ENCODE data around the gene DYSF. TPM values are rescaled to one million over a fixed set of nuclear protein-coding genes. Genes with fewer than 3 reads are reported as not detected.

Gene DYSF
- total and polyA plus RNA-seq, 2 donors (not counting 3 experiments of a cell fraction or from before 2014, with no cell fraction given) = 50.9 to 152 TPM

DNA sequence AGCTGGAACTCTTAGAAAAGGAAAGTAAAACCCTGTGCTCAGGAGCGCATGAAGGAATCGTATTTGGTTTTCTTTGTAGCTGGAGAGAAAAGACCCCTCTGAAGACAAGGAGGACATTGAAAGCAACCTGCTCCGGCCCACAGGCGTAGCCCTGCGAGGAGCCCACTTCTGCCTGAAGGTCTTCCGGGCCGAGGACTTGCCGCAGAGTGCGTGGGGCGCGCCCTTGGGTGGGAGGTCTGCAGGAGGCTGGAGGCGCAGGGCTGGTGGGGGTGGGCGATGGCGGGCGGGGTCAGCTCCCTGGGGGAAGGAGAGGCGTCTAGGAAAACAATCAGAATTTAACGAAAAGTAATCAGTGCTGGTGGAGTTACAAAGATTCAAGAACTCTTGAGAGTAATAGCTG lies 72.8 kb downstream of the DYSF start:
- H3K27me3 ChIP-seq (ENCODE audit: control insufficient read depth in 2 of 2, insufficient read depth in 2 of 2, low read length in 2 of 2) = no peaks in the 10 kb centered on the region
- H4K20me1 ChIP-seq (replicated peaks; ENCODE audit: control insufficient read depth, extremely low read depth, insufficient read depth, low read length) = no peaks in the 10 kb centered on the region
- intact Hi-C loops (cut with micrococcal nuclease) (no loop called here), dilution Hi-C loops (cut with MboI; ENCODE audit: extremely low pct_ligation_motif_present, low sequenced_read_pairs) (no loop called here)
- no peak for FAIRE-seq
- ChIA-PET CTCF (interaction anchor here (1.0 to 1.7 kb wide), 3 partner anchors 12 to 226 kb away, joined by 3 to 4 read pairs (median 3); no protein-coding TSS in a partner anchor), POLR2A (no interaction called here)
- no peaks in the 10 kb centered on the region for H3K9me3 ChIP-seq (replicated peaks; ENCODE audit: control insufficient read depth, insufficient read depth, low read length)
- H2AFZ ChIP-seq (ENCODE audit: low read depth, low read length) = no peak overlapping the region
- H3K36me3 ChIP-seq (ENCODE audit: control insufficient read depth in 2 of 2, extremely low read depth in 1 of 2, insufficient read depth in 2 of 2, low read length in 2 of 2) = peaks cover 6 to 36% of the 10 kb centered on the region in 2 experiments
- no peak overlapping the region for H3K4me2 ChIP-seq (ENCODE audit: insufficient read depth, low read length)
- no peaks in the 10 kb centered on the region for H3K9me1 ChIP-seq (replicated peaks; ENCODE audit: control insufficient read depth, extremely low read depth, insufficient read depth, low read length)
- H3K9ac ChIP-seq (replicated peaks; ENCODE audit: extremely low read depth, insufficient read depth, low read length) = no peak overlapping the region
- no peak overlapping the region for H3K4me3 ChIP-seq (replicated peaks in 1 of 3; ENCODE audit: insufficient read depth in 1 of 3, low read depth in 1 of 3, low read length in 3 of 3)
- no peak for TF ChIP-seq GATA2 (IDR thresholded peaks at IDR 0.05; ENCODE audit: insufficient read depth, insufficient read length, low read depth, low read length)
- H3K27ac ChIP-seq (ENCODE audit: insufficient read depth, low read depth, low read length) = no peak overlapping the region
- no TSS peak for BruUV-seq (replicated peaks)
- no peaks in the 10 kb centered on the region for H3K79me2 ChIP-seq (ENCODE audit: control insufficient read depth, insufficient read depth, low read length)
- DNase-seq (ENCODE audit: low read depth, low spot score) = no peak
- peaks cover 2% of the 10 kb centered on the region for H3K4me1 ChIP-seq (ENCODE audit: control insufficient read depth, extremely low read depth, insufficient read depth, low read length)

DNA sequence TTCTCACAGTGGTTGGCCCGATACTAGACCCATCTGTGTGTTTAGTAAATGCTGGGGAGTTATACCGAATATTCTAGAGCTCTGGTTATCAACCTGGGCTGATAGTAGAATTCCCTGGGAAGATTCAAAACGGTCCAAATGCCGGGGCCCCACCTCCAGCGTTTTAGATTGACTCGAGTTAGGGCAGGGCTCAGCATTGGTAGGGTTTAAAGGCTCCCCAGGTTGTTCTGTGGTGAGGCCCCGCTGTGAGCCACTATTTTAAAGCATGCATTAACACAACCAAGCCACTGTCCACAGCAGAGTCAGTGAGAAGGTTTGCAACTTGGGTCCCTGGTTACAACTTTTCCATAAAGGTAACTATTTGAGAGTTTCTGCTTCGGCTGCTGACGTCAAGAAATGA lies 73.6 kb downstream of the DYSF start:
- Histone ChIP-seq H3K27ac (ENCODE audit: insufficient read depth, low read depth, low read length) (no peak overlapping the region), H3K4me3 (replicated peaks in 1 of 3; ENCODE audit: insufficient read depth in 1 of 3, low read depth in 1 of 3, low read length in 3 of 3) (no peak overlapping the region), H3K4me2 (ENCODE audit: insufficient read depth, low read length) (no peak overlapping the region), H3K9me1 (replicated peaks; ENCODE audit: control insufficient read depth, extremely low read depth, insufficient read depth, low read length) (no peaks in the 10 kb centered on the region), H4K20me1 (replicated peaks; ENCODE audit: control insufficient read depth, extremely low read depth, insufficient read depth, low read length) (no peaks in the 10 kb centered on the region), H3K4me1 (ENCODE audit: control insufficient read depth, extremely low read depth, insufficient read depth, low read length) (peaks cover 7% of the 10 kb centered on the region), H3K27me3 (ENCODE audit: control insufficient read depth in 2 of 2, insufficient read depth in 2 of 2, low read length in 2 of 2) (no peaks in the 10 kb centered on the region), H3K9me3 (replicated peaks; ENCODE audit: control insufficient read depth, insufficient read depth, low read length) (no peaks in the 10 kb centered on the region), H3K9ac (replicated peaks; ENCODE audit: extremely low read depth, insufficient read depth, low read length) (no peak overlapping the region), H3K36me3 (ENCODE audit: control insufficient read depth in 2 of 2, extremely low read depth in 1 of 2, insufficient read depth in 2 of 2, low read length in 2 of 2) (peaks cover 6 to 32% of the 10 kb centered on the region in 2 experiments), H2AFZ (ENCODE audit: low read depth, low read length) (no peak overlapping the region), H3K79me2 (ENCODE audit: control insufficient read depth, insufficient read depth, low read length) (no peaks in the 10 kb centered on the region)
- ChIA-PET CTCF (interaction anchor here (1.3 to 1.7 kb wide), 3 partner anchors 66 to 227 kb away, joined by 3 to 7 read pairs (median 4); no protein-coding TSS in a partner anchor), POLR2A (no interaction called here)
- dilution Hi-C loops (cut with MboI; ENCODE audit: extremely low pct_ligation_motif_present, low sequenced_read_pairs) = no loop called here
- no TSS peak for BruUV-seq (replicated peaks)
- TF ChIP-seq MAX (IDR thresholded peaks at IDR 0.05; ENCODE audit: insufficient read depth, insufficient read length) = no peak
- TF ChIP-seq FOS (IDR thresholded peaks at IDR 0.05; ENCODE audit: borderline replicate concordance, insufficient read depth, low read length) = no peak
- no peak for TF ChIP-seq EZH2 (IDR thresholded peaks at IDR 0.05; ENCODE audit: borderline replicate concordance, low read depth, low read length, severe bottlenecking)
- no peak for TF ChIP-seq CTCF (IDR thresholded peaks at IDR 0.05; ENCODE audit: extremely low read depth in 1 of 2, insufficient read depth in 1 of 2, low read depth in 1 of 2, low read length in 2 of 2)
- no peak for TF ChIP-seq MYC (IDR thresholded peaks at IDR 0.05; ENCODE audit: low read depth, low read length)
- no peak for TF ChIP-seq POLR2A (IDR thresholded peaks at IDR 0.05; ENCODE audit: low read depth, low read length)
- TF ChIP-seq GATA2 (IDR thresholded peaks at IDR 0.05; ENCODE audit: insufficient read depth, insufficient read length, low read depth, low read length) = no peak
- TF ChIP-seq JUN (IDR thresholded peaks at IDR 0.05; ENCODE audit: borderline replicate concordance, insufficient read depth, insufficient read length, low read depth) = no peak
- no peak for TF ChIP-seq POLR2AphosphoS5 (IDR thresholded peaks at IDR 0.05; ENCODE audit: insufficient read depth, low read depth, low read length)
- DNase-seq (ENCODE audit: low read depth, low spot score) (no peak), FAIRE-seq (no peak)
- intact Hi-C loops (cut with micrococcal nuclease) = no loop called here

Data from endothelial cell of umbilical vein (primary cell).